GM12878 (cell line): ENCODE results near the gene ROM1. TPM values are rescaled to one million over a fixed set of nuclear protein-coding genes. Genes with fewer than 3 reads are reported as not detected.

ENCODE experiments used
- CBFB ChIP-seq: IDR thresholded peaks from 2 replicates; pipeline ENCODE4 v1.6.1; 2016; ENCODE audit warnings: antibody characterized with exemption, low read depth
- CBX3 ChIP-seq: fragments of 200-600 bp; sonication (generic); IDR thresholded peaks from 2 replicates; pipeline ENCODE4 v1.6.1; 2016; ENCODE audit warnings: low read depth, borderline replicate concordance
- EZH2 ChIP-seq: IDR thresholded peaks from 2 replicates; pipeline ENCODE4 v1.6.1; 2012; ENCODE audit warnings: low read depth, mild to moderate bottlenecking, control low read depth, inconsistent platforms, low read length, borderline replicate concordance; ENCODE audit not compliant: control insufficient read depth
- HCFC1 ChIP-seq: fragments of 150-350 bp; IDR thresholded peaks from 2 replicates; pipeline ENCODE4 v1.6.1; 2014; ENCODE audit warnings: low read length
- JUND ChIP-seq: IDR thresholded peaks from 2 replicates; pipeline ENCODE4 v1.6.1; 2012; ENCODE audit warnings: low read depth, mild to moderate bottlenecking, low read length, improper control_type of control experiment, moderate library complexity
- KAT2A ChIP-seq: conservative IDR thresholded peaks from 2 replicates; pipeline ENCODE4 v1.6.1; 2011; ENCODE audit warnings: low read depth, low read length; ENCODE audit not compliant: control insufficient read depth
- NFXL1 ChIP-seq: fragments of 450-650 bp; IDR thresholded peaks from 2 replicates; pipeline ENCODE4 v1.6.1; 2017; ENCODE audit warnings: antibody characterized with exemption, mild to moderate bottlenecking, borderline replicate concordance
- NR2C2 ChIP-seq: IDR thresholded peaks from 2 replicates; pipeline ENCODE4 v1.6.1; 2011; ENCODE audit warnings: borderline replicate concordance, low read depth; ENCODE audit not compliant: control insufficient read depth, insufficient read length
- SRF ChIP-seq, 2 experiments: IDR thresholded peaks; 2 replicates each; pipeline ENCODE4 v1.6.1; 2011; ENCODE audit warnings: low read depth in 2 of 2, low read length in 2 of 2, mild to moderate bottlenecking in 1 of 2, moderate library complexity in 1 of 2
- ZSCAN29 ChIP-seq: fragments of 450-650 bp; IDR thresholded peaks from 2 replicates; pipeline ENCODE4 v1.6.1; 2017; ENCODE audit warnings: mild to moderate bottlenecking, moderate library complexity
- polyA plus RNA-seq, 11 experiments: library from polyadenylated mRNA; depleted of rRNA in 4 of 11; unstranded in 6 of 11; stranded (reverse) in 5 of 11; fragments of >200 nt; fragmentation: Nextera tagmentation in 4 of 11; fragmentation: Illumina TruSeq in 1 of 11; extraction: Ambion mirVana in 4 of 11; extraction: Trizol in 1 of 11; gene quantifications; 1 replicate in 1 of 11; 2 replicates in 10 of 11; pipeline versions ENCODE4 v1.2.1 to v1.2.3, GENCODE V29; 2011 to 2016; ENCODE audit warnings: inconsistent platforms in 2 of 11, missing spikeins in 2 of 11, low read depth in 1 of 11
- total RNA-seq, 4 experiments: library from RNA; depleted of rRNA in 3 of 4; stranded (reverse); fragments of >200 nt in 3 of 4; fragmentation: Illumina TruSeq in 1 of 4; extraction: Trizol in 1 of 4; gene quantifications; 2 replicates each; pipeline versions ENCODE4 v1.2.1 to v1.2.3, GENCODE V29; 2013 to 2021
- TF ChIP-seq, protein P1 (sequence below): fragments of 450-650 bp; IDR thresholded peaks from 2 replicates; pipeline ENCODE4 v1.6.1; 2016; ENCODE audit warnings: mild to moderate bottlenecking, moderate library complexity, borderline replicate concordance
- TF ChIP-seq, protein P2 (sequence below): IDR thresholded peaks from 2 replicates; pipeline ENCODE4 v1.6.1; 2012; ENCODE audit warnings: low read depth, low read length, improper control_type of control experiment
- TF ChIP-seq, protein P3 (sequence below): fragments of 450-650 bp; IDR thresholded peaks from 2 replicates; pipeline ENCODE4 v1.6.1; 2017; ENCODE audit warnings: mild to moderate bottlenecking, moderate library complexity
- TF ChIP-seq, protein P4 (sequence below): fragments of 150-350 bp; IDR thresholded peaks from 2 replicates; pipeline ENCODE4 v1.6.1; 2016; ENCODE audit warnings: low read depth, low read length

ROM1 gene
- total and polyA plus RNA-seq, 10 of the 15 experiments (the other 5 are each of a cell fraction or from before 2014, with no cell fraction given), result 0.42 to 3.0 (median 1.1) TPM

DNA sequence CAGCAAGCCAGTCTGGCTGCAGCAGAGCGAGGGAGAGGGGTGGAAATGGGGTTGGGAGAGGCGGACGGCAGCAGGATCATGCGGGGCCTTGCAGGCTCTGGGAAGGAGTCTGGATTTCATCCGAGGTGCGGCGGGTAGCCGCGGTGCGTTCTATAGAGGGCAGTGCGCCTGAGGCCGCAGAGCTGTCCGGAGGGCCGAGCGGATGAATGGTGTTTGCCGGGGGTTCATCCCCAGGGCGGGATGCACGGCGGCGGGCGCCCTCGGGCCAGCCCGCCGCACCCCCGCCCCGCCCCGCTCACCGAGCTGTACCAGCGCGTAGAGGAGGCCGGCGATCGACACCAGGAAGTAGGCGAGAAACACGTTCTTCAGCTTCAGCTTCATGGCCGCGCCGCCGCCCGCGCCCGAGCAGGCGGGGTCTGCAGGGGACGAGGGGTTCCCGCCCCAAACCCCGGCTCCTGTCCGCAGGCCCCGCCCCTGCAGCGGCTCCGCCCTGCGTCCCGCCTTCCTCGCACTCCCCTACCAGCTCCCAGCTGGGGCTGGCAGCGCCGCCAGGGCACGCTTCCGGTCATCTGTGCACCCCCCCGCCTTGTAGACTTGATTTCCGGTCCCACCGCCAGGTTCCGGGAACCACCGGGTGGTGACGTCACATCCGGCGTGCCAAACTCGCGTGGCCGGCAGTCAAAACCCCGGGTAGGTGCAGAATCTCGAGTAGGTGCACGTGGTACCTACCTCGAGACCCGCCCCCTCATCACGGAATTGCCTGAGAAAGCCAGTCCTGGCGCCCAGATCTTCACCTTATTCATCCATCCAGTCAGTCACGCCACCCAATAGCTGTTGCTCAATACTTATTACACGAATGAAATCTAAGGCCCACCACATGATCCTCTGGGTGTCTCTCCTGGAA, 8.8 kb downstream of the ROM1 start, which contains the start of gene B3GAT3 (continued):
- TF ChIP-seq NR2C2 (no peak), NFXL1 (no peak), CBFB (peak; percentile 55; the same call in 1 of the 2 replicates), KAT2A (no peak), HCFC1 (peak; percentile 70), JUND (peak; percentile 86), EZH2 (no peak), ZSCAN29 (no peak), SRF (IDR thresholded peaks at IDR 0.05; ENCODE audit: low read depth in 2 of 2, low read length in 2 of 2) (peak in 1 of 2 experiments; percentile 34; a peak in 1 of 4 replicates), CBX3 (no peak)
- TF ChIP-seq, protein P1, sequence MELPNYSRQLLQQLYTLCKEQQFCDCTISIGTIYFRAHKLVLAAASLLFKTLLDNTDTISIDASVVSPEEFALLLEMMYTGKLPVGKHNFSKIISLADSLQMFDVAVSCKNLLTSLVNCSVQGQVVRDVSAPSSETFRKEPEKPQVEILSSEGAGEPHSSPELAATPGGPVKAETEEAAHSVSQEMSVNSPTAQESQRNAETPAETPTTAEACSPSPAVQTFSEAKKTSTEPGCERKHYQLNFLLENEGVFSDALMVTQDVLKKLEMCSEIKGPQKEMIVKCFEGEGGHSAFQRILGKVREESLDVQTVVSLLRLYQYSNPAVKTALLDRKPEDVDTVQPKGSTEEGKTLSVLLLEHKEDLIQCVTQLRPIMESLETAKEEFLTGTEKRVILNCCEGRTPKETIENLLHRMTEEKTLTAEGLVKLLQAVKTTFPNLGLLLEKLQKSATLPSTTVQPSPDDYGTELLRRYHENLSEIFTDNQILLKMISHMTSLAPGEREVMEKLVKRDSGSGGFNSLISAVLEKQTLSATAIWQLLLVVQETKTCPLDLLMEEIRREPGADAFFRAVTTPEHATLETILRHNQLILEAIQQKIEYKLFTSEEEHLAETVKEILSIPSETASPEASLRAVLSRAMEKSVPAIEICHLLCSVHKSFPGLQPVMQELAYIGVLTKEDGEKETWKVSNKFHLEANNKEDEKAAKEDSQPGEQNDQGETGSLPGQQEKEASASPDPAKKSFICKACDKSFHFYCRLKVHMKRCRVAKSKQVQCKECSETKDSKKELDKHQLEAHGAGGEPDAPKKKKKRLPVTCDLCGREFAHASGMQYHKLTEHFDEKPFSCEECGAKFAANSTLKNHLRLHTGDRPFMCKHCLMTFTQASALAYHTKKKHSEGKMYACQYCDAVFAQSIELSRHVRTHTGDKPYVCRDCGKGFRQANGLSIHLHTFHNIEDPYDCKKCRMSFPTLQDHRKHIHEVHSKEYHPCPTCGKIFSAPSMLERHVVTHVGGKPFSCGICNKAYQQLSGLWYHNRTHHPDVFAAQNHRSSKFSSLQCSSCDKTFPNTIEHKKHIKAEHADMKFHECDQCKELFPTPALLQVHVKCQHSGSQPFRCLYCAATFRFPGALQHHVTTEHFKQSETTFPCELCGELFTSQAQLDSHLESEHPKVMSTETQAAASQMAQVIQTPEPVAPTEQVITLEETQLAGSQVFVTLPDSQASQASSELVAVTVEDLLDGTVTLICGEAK, result peak; percentile 96
- TF ChIP-seq, protein P2, sequence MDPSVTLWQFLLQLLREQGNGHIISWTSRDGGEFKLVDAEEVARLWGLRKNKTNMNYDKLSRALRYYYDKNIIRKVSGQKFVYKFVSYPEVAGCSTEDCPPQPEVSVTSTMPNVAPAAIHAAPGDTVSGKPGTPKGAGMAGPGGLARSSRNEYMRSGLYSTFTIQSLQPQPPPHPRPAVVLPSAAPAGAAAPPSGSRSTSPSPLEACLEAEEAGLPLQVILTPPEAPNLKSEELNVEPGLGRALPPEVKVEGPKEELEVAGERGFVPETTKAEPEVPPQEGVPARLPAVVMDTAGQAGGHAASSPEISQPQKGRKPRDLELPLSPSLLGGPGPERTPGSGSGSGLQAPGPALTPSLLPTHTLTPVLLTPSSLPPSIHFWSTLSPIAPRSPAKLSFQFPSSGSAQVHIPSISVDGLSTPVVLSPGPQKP, result peak; percentile 94
- TF ChIP-seq, protein P3, sequence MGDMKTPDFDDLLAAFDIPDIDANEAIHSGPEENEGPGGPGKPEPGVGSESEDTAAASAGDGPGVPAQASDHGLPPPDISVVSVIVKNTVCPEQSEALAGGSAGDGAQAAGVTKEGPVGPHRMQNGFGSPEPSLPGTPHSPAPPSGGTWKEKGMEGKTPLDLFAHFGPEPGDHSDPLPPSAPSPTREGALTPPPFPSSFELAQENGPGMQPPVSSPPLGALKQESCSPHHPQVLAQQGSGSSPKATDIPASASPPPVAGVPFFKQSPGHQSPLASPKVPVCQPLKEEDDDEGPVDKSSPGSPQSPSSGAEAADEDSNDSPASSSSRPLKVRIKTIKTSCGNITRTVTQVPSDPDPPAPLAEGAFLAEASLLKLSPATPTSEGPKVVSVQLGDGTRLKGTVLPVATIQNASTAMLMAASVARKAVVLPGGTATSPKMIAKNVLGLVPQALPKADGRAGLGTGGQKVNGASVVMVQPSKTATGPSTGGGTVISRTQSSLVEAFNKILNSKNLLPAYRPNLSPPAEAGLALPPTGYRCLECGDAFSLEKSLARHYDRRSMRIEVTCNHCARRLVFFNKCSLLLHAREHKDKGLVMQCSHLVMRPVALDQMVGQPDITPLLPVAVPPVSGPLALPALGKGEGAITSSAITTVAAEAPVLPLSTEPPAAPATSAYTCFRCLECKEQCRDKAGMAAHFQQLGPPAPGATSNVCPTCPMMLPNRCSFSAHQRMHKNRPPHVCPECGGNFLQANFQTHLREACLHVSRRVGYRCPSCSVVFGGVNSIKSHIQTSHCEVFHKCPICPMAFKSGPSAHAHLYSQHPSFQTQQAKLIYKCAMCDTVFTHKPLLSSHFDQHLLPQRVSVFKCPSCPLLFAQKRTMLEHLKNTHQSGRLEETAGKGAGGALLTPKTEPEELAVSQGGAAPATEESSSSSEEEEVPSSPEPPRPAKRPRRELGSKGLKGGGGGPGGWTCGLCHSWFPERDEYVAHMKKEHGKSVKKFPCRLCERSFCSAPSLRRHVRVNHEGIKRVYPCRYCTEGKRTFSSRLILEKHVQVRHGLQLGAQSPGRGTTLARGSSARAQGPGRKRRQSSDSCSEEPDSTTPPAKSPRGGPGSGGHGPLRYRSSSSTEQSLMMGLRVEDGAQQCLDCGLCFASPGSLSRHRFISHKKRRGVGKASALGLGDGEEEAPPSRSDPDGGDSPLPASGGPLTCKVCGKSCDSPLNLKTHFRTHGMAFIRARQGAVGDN, result peak; percentile 95
- TF ChIP-seq, protein P4, sequence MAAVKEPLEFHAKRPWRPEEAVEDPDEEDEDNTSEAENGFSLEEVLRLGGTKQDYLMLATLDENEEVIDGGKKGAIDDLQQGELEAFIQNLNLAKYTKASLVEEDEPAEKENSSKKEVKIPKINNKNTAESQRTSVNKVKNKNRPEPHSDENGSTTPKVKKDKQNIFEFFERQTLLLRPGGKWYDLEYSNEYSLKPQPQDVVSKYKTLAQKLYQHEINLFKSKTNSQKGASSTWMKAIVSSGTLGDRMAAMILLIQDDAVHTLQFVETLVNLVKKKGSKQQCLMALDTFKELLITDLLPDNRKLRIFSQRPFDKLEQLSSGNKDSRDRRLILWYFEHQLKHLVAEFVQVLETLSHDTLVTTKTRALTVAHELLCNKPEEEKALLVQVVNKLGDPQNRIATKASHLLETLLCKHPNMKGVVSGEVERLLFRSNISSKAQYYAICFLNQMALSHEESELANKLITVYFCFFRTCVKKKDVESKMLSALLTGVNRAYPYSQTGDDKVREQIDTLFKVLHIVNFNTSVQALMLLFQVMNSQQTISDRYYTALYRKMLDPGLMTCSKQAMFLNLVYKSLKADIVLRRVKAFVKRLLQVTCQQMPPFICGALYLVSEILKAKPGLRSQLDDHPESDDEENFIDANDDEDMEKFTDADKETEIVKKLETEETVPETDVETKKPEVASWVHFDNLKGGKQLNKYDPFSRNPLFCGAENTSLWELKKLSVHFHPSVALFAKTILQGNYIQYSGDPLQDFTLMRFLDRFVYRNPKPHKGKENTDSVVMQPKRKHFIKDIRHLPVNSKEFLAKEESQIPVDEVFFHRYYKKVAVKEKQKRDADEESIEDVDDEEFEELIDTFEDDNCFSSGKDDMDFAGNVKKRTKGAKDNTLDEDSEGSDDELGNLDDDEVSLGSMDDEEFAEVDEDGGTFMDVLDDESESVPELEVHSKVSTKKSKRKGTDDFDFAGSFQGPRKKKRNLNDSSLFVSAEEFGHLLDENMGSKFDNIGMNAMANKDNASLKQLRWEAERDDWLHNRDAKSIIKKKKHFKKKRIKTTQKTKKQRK, result no peak
